HT-29 (cell line): Measurements from ENCODE around the gene KIFC3. TPM values are rescaled to one million over a fixed set of nuclear protein-coding genes. Genes with fewer than 3 reads are reported as not detected.
"Not testable (repeated sequence)": the region's sequence is repeated elsewhere in the genome, so short reads cannot be mapped to it uniquely, and the experiment has no call there.

Experiments
- DNase-seq: peaks from one replicate; pipeline ENCODE4 v3.0.0-alpha.2; 2015; ENCODE audit warnings: low spot score
- total RNA-seq: library from RNA; depleted of rRNA; stranded (reverse); fragments of >200 nt; shearing (Covaris generic); gene quantifications from 2 replicates; pipeline ENCODE4 v1.2.3, GENCODE V29; 2014

KIFC3 gene
- total RNA-seq, 1 experiment from 2014 or later, result 43.4 TPM

DNA sequence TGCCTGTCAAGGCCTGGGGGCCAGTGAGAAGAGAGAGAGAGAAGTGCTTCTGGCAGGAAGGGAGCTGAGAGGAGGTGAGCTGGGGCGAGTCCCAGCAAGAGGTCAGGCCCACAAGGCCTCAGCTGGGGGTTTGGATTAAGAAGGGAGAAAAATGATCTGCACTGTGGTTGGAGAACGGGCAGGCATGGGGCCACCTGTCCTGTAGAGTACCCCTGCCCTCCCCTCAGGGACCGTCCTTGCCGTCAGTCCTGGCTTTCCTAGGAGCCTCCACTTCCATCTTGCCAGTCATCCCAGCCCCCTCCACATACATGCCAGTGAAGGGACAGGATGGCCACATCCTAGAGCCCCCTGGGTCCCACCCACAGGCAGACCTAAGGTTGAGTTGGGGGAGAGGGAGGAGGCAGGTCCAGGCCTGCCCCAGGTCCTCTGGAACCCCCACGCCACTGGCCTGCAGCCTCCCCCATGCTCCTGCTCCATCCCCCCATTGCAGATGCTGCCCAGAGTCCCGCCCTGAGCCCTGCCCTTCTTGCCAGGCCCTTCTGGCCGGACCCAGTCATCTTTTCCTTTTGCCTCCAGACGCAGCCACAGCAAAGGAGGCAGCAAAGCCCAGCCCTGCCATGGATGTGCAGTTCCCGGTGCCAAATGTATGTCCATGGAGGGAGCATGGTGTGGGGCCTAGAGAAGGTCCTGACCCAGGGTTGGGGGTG lies 47.8 kb downstream of the KIFC3 start:
- no peak for DNase-seq

DNA sequence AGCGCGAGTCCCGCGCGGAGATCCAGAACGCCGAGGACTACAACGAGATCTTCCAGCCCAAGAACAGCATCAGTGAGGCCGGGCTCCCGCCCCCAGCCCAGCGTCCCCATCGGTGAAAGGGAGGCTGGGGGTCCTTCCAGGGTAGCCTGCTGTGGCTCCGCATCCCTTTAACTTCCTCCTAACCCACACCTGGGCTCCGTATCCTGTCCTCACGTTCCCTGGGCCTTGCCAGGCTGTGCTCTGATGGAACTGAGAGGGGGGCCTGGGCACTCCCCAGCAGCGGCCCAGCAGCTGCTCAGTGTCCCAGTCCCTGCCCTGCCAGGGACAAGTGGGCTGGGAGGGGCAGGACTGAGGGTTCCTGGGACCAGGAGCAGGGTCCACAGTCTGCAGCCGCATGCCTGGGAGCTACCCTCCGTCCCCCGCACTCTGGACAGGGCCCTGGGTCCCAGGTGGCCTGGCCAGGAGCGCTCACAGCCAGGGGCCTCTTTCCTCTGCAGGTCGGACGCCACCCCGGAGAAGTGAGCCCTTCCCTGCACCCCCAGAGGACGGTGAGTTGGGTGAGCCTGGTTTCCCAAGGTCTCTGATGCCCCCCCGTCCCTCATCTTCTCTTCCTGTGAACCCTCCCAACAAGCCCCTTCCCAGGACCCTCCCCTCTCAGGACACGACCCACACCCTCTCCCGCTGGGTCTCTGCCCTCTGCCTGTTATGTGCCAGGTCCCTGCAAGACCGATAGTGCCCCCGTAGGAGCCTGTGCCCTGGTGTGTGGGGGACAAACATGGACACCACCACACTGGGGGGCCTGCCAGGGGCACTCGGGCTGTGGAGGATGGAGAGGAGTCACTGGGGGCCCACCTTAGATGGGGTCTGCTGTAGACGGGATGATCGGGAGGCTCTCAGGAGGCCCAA lies 48.6 kb downstream of the KIFC3 start:
- no peak for DNase-seq

DNA sequence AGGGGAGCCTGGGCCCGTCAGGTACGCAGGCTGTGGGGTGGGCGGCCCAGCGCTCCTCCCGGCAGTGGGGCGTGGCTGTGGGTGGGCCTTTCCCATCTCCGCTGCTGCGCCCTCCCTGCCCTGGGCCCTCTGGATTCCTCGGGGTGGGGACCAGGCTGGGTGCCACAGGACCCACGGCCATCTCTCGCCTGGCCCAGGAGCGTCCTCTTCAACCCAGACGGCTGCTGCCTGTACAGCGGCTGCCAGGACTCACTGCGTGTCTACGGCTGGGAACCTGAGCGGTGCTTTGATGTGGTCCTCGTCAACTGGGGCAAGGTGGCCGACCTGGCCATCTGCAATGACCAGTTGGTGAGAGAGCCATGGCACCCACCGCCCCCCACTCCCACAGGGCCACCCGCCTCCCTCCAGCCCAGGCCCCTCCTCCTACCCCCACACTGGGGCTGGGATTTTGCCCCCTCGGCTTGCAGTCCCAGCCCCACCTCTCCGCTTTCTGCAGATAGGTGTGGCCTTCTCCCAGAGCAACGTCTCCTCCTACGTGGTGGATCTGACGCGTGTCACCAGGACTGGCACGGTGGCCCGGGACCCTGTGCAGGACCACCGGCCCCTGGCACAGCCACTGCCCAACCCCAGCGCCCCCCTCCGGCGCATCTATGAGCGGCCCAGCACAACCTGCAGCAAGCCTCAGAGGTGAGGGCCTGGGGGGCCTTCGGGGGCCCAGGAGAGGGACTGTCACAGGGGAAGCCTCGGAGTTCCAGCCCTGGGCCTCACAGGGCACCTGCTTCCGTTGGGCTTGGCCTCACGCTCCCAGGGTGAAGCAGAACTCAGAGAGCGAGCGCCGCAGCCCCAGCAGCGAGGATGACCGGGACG lies 49.5 kb downstream of the KIFC3 start:
- DNase-seq, result no peak

- DNase-seq, result no peak
Observed at GRCh38 chr16:57752203-57752580, 50.1 kb downstream of the KIFC3 start.

- DNase-seq, result no peak
Observed at GRCh38 chr16:57751539-57752202, 50.6 kb downstream of the KIFC3 start.

- DNase-seq, result no peak
Observed at GRCh38 chr16:57750796-57751538, 51.3 kb downstream of the KIFC3 start.

DNA sequence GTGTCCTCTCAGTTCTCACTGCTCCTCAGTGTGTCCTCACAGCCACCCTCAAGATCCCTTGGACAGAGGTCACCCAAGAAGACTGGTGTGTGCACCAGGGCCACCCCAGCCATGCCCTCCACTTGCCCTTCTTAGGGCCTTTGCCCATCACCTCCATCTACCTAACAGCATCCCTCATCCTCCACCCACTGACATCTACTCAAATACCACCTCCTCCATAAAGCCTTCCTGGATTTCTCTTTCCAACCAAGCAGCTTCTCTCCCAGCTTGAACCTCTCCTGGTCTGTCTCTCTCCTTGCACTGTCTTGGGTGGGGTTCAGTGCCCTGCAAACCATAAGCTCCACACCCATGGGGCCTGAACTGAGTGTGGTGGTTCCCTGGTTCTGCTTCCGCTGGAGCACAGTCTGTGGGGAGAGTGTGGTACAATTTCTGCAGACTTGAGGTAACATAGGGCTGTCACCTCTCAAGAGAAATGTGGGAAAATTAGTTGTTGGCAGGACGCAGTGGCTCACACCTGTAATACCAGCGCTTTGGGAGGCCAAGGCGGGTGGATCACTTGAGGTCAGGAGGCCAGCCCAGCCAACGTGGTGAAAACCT lies 52.3 kb downstream of the KIFC3 start:
- no peak for DNase-seq

- DNase-seq, result no peak
Observed at GRCh38 chr16:57749101-57749692, 53.1 kb downstream of the KIFC3 start.

GRCh38 chr16:57748596-57748995 lies 53.7 kb downstream of the KIFC3 start:
- DNase-seq, result no peak

DNA sequence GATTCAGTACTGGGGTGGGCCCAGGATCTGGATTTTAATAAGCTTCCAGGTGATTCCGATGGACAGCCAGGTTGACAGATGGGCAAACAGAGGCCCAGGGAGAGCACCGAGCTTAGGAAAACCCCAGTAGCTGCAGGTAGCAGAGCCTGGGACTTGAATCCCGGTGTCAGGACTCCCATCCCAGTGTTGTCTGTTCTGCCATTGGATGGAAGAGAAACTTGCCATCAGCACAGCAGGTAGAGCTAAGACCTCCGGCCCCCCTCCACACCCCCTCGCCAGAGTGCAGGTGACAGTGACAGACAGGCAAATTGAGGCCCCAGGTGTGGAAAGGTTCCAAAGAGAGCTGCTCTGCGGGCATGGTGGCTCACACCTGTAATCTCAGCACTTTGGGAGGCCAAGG lies 54.3 kb downstream of the KIFC3 start:
- no peak for DNase-seq

GRCh38 chr16:57747496-57747895 lies 54.8 kb downstream of the KIFC3 start:
- DNase-seq, result no peak

DNA sequence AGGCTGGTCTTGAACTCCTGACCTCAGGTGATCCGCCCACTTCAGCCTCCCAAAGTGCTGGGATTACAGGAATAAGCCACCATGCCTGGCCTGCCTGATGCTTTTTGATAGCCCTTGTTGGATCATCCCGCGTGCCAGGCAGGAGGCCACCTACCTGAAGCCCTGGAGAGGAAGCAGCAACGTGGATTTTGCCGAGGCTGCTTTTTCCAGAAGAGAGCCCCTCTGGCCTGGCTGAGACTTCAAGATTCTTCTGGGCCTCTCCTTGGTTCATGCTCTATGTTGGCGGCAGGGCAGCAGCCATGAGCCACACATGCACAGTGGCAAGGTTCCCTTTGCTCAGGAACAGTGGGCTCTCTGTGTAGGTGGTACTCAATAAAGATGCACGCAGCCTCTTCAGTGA lies 55.2 kb downstream of the KIFC3 start:
- DNase-seq, result no peak

- not testable (repeated sequence) for DNase-seq
Observed at GRCh38 chr16:57746316-57746715, 56.0 kb downstream of the KIFC3 start.

GRCh38 chr16:57745768-57746167 lies 56.5 kb downstream of the KIFC3 start:
- DNase-seq, result no peak

GRCh38 chr16:57744642-57744903 lies 57.7 kb downstream of the KIFC3 start:
- DNase-seq, result no peak

GRCh38 chr16:57743886-57744641 lies 58.2 kb downstream of the KIFC3 start:
- DNase-seq, result no peak

- no peak for DNase-seq
Observed at GRCh38 chr16:57743458-57743857, 58.8 kb downstream of the KIFC3 start.

- no peak for DNase-seq
Observed at GRCh38 chr16:57742543-57742942, 59.7 kb downstream of the KIFC3 start.

DNA sequence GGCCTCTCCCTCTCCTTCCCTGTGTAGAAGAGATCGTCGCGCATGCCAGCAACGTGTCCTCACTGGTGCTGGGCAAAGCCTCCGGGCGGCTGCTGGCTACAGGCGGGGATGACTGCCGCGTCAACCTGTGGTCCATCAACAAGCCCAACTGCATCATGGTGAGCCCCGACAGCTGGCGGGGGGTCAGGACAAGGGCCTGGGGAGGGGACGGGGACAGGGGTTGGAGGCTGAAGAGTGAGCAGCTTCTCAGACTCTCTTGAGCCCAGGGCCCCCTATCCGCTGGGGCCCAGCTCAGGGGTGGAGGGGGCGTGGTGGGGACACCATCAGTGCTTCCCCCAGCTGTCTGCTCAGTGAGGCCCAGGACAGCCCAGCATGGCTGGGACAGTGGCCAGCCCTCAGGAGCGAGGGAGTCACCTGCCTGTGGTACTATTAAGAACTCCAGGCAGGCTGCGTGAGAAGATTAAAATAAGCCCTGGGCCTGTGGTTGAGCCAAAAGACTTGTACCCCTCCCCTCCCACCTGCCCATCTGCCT lies 60.6 kb downstream of the KIFC3 start:
- no peak for DNase-seq
